ENCODE results near the gene MAD1L1. TPM values are rescaled to one million over a fixed set of nuclear protein-coding genes. Genes with fewer than 3 reads are reported as not detected.

MAD1L1 gene
- total RNA-seq, 1 experiment from 2014 or later, result 38.5 TPM

GRCh38 chr7:1889556-1890181 is 343.1 kb downstream of the MAD1L1 start:
- POLR2A ChIA-PET, result no interaction called here
- RAD21 ChIA-PET (ENCODE audit: low non-redundant PET in 1 of 2, low total read pairs in 2 of 2, uncharacterized antibody in 2 of 2, unreplicated experiment in 2 of 2), result no interaction called here
- DNase-seq (ENCODE audit: low read depth, low spot score) (no peak), ATAC-seq (no peak)
- H3K4me2 ChIP-seq (ENCODE audit: low read length), result no peak overlapping the region
- H3K9ac ChIP-seq (ENCODE audit: low read length), result no peak overlapping the region
- peaks cover 0 to 6% of the 10 kb centered on the region in 2 experiments; a peak in 2 of 4 replicates for H3K9me3 ChIP-seq (ENCODE audit: control insufficient read depth in 1 of 2, insufficient read depth in 1 of 2, low read depth in 1 of 2, low read length in 2 of 2)
- no TSS peak for BruUV-seq (replicated peaks)
- CTCF ChIA-PET, result no interaction called here
- no peaks in the 10 kb centered on the region for H3K79me2 ChIP-seq (ENCODE audit: insufficient read depth, low read length)
- H2AFZ ChIP-seq (ENCODE audit: low read depth, low read length, poor library complexity, severe bottlenecking), result no peak overlapping the region
- H3K4me3 ChIP-seq (replicated peaks in 1 of 2; ENCODE audit: low read depth in 1 of 2, low read length in 2 of 2), result no peak overlapping the region
- peaks cover 0 to 6% of the 10 kb centered on the region in 2 experiments; a peak in 2 of 4 replicates for H3K4me1 ChIP-seq (ENCODE audit: control insufficient read depth in 1 of 2, insufficient read depth in 2 of 2, low read length in 2 of 2)
- H3K36me3 ChIP-seq (ENCODE audit: control insufficient read depth in 1 of 2, insufficient read depth in 2 of 2, low read length in 2 of 2), result peaks cover 0 to 12% of the 10 kb centered on the region in 2 experiments; a peak in 1 of 4 replicates
- intact Hi-C loops (cut with micrococcal nuclease), result no loop called here
- no peaks in the 10 kb centered on the region for H3K9me2 ChIP-seq (ENCODE audit: insufficient read depth)
- H3K27ac ChIP-seq (ENCODE audit: low read depth, low read length), result no peak overlapping the region
- H3K27me3 ChIP-seq (ENCODE audit: insufficient read depth, low read length), result no peaks in the 10 kb centered on the region
- no peak for TF ChIP-seq CBX3 (IDR thresholded peaks at IDR 0.05; ENCODE audit: low read depth)
- TF ChIP-seq CEBPB (IDR thresholded peaks at IDR 0.05; ENCODE audit: low read depth), result no peak
- TF ChIP-seq POLR2AphosphoS5 (IDR thresholded peaks at IDR 0.05; ENCODE audit: low read depth, low read length), result no peak
- TF ChIP-seq MAX (IDR thresholded peaks at IDR 0.05), result no peak
- no peak for TF ChIP-seq ZNF274 (IDR thresholded peaks at IDR 0.05; ENCODE audit: low read depth, low read length)
- no peak for TF ChIP-seq CTCF (IDR thresholded peaks at IDR 0.05 in 2 of 3, conservative IDR thresholded peaks at IDR 0.05 in 1 of 3; ENCODE audit: borderline replicate concordance in 1 of 3, insufficient read depth in 1 of 3, low read depth in 2 of 3, low read length in 2 of 3)
- H4K20me1 ChIP-seq (ENCODE audit: insufficient read depth), result no peaks in the 10 kb centered on the region

GRCh38 chr7:1889091-1889490 is 343.7 kb downstream of the MAD1L1 start:
- no peak overlapping the region for H3K4me2 ChIP-seq (ENCODE audit: low read length)
- H3K36me3 ChIP-seq (ENCODE audit: control insufficient read depth in 1 of 2, insufficient read depth in 2 of 2, low read length in 2 of 2), result peaks cover 0 to 12% of the 10 kb centered on the region in 2 experiments; a peak in 1 of 4 replicates
- no TSS peak for BruUV-seq (replicated peaks)
- ATAC-seq, result no peak
- H4K20me1 ChIP-seq (ENCODE audit: insufficient read depth), result no peaks in the 10 kb centered on the region
- ChIA-PET RAD21 (ENCODE audit: low non-redundant PET in 1 of 2, low total read pairs in 2 of 2, uncharacterized antibody in 2 of 2, unreplicated experiment in 2 of 2) (no interaction called here), CTCF (no interaction called here), POLR2A (no interaction called here)
- no peaks in the 10 kb centered on the region for H3K79me2 ChIP-seq (ENCODE audit: insufficient read depth, low read length)
- H3K4me3 ChIP-seq (replicated peaks in 1 of 2; ENCODE audit: low read depth in 1 of 2, low read length in 2 of 2), result no peak overlapping the region
- H3K4me1 ChIP-seq (ENCODE audit: control insufficient read depth in 1 of 2, insufficient read depth in 2 of 2, low read length in 2 of 2), result peaks cover 0 to 12% of the 10 kb centered on the region in 2 experiments; a peak in 2 of 4 replicates
- H3K9ac ChIP-seq (ENCODE audit: low read length), result no peak overlapping the region
- no peak overlapping the region for H2AFZ ChIP-seq (ENCODE audit: low read depth, low read length, poor library complexity, severe bottlenecking)
- intact Hi-C loops (cut with micrococcal nuclease), result no loop called here
- no peaks in the 10 kb centered on the region for H3K27me3 ChIP-seq (ENCODE audit: insufficient read depth, low read length)
- no peak overlapping the region for H3K27ac ChIP-seq (ENCODE audit: low read depth, low read length)
- no peak for DNase-seq (ENCODE audit: low read depth, low spot score)
- no peaks in the 10 kb centered on the region for H3K9me2 ChIP-seq (ENCODE audit: insufficient read depth)
- peaks cover 0 to 6% of the 10 kb centered on the region in 2 experiments; a peak in 2 of 4 replicates for H3K9me3 ChIP-seq (ENCODE audit: control insufficient read depth in 1 of 2, insufficient read depth in 1 of 2, low read depth in 1 of 2, low read length in 2 of 2)
- no peak for TF ChIP-seq ATF3 (IDR thresholded peaks at IDR 0.05)
- TF ChIP-seq SP1 (IDR thresholded peaks at IDR 0.05; ENCODE audit: low read depth), result no peak
- TF ChIP-seq SRF (IDR thresholded peaks at IDR 0.05; ENCODE audit: low read depth), result no peak
- TF ChIP-seq EZH2phosphoT487 (IDR thresholded peaks at IDR 0.05; ENCODE audit: borderline replicate concordance), result no peak
- no peak for TF ChIP-seq CTCF (IDR thresholded peaks at IDR 0.05 in 2 of 3, conservative IDR thresholded peaks at IDR 0.05 in 1 of 3; ENCODE audit: borderline replicate concordance in 1 of 3, insufficient read depth in 1 of 3, low read depth in 2 of 3, low read length in 2 of 3)
- no peak for TF ChIP-seq POLR2AphosphoS5 (IDR thresholded peaks at IDR 0.05; ENCODE audit: low read depth, low read length)
- TF ChIP-seq RAD21 (IDR thresholded peaks at IDR 0.05; ENCODE audit: low read depth), result no peak
- TF ChIP-seq MAX (IDR thresholded peaks at IDR 0.05), result no peak
- no peak for TF ChIP-seq YY1 (IDR thresholded peaks at IDR 0.05; ENCODE audit: extremely low read depth, insufficient replicate concordance, low read depth, low read length)
- no peak for TF ChIP-seq ZFX (IDR thresholded peaks at IDR 0.05)
- TF ChIP-seq FOSL1 (IDR thresholded peaks at IDR 0.05; ENCODE audit: low read depth), result no peak
- TF ChIP-seq TCF7L2 (IDR thresholded peaks at IDR 0.05; ENCODE audit: borderline replicate concordance, extremely low read depth, insufficient read depth, insufficient read length), result no peak
